ENCODE measurements around the gene SH3PXD2B. TPM values are rescaled to one million over a fixed set of nuclear protein-coding genes. Genes with fewer than 3 reads are reported as not detected.

The SH3PXD2B gene
- polyA plus RNA-seq, 3 donors, result 0.19 to 0.77 (median 0.31) TPM

- H3K27me3 ChIP-seq (ENCODE audit: control insufficient read depth in 2 of 2, insufficient read depth in 2 of 2, low read length in 2 of 2), result no peaks in the 10 kb centered on the region
- no peak for TF ChIP-seq CTCF (IDR thresholded peaks at IDR 0.05)
- H3K36me3 ChIP-seq (replicated peaks in 1 of 2; ENCODE audit: control insufficient read depth in 1 of 2, insufficient read depth in 2 of 2, low read length in 2 of 2), result no peaks in the 10 kb centered on the region
- 93% methylated on average over 2 of the region's 10 CpGs for WGBS (ENCODE audit: insufficient coverage)
- H2AFZ ChIP-seq (ENCODE audit: insufficient read depth, low read depth, low read length, poor library complexity, severe bottlenecking), result no peak overlapping the region
- no peaks in the 10 kb centered on the region for H4K20me1 ChIP-seq (ENCODE audit: insufficient read depth, low read length)
- Mint-ChIP-seq H3K27me3 (ENCODE audit: low read depth in 3 of 3) (peaks cover 3 to 8% (median 6%) of the 10 kb centered on the region in 3 donors), H3K4me1 (peaks cover 2% of the 10 kb centered on the region), H3K27ac (no peak overlapping the region), H3K36me3 (no peaks in the 10 kb centered on the region), H3K9me3 (peaks cover 0 to 4% (median 2%) of the 10 kb centered on the region in 7 donors), H3K4me3 (no peak overlapping the region)
- H3K79me2 ChIP-seq (ENCODE audit: insufficient read depth, low read length), result no peaks in the 10 kb centered on the region
- no peak overlapping the region for H3K27ac ChIP-seq (ENCODE audit: low read depth in 1 of 2, low read length in 2 of 2)
- H3K9me3 ChIP-seq (replicated peaks in 1 of 2; ENCODE audit: control insufficient read depth in 1 of 2, insufficient read depth in 1 of 2, low read length in 2 of 2), result peaks cover 6% of the 10 kb centered on the region in 2 donors
- intact Hi-C loops (cut with micrococcal nuclease), result no loop called here
- DNase-seq, result no peak
- H3K9ac ChIP-seq (ENCODE audit: insufficient read depth, low read length, poor library complexity, severe bottlenecking), result no peak overlapping the region
- H3K4me2 ChIP-seq (replicated peaks; ENCODE audit: extremely low read depth, low read length, poor library complexity, severe bottlenecking), result no peak overlapping the region
- no peak overlapping the region for H3K4me3 ChIP-seq (replicated peaks in 1 of 3; ENCODE audit: low read depth in 2 of 3, low read length in 3 of 3)
- H3K4me1 ChIP-seq (ENCODE audit: control insufficient read depth in 1 of 2, insufficient read depth in 2 of 2, low read length in 2 of 2), result no peaks in the 10 kb centered on the region
These were observed 26.9 kb upstream of the SH3PXD2B start for GRCh38 chr5:172481011-172481800.

GRCh38 chr5:172479784-172480115 is 25.4 kb upstream of the SH3PXD2B start:
- DNase-seq, result no peak
- H4K20me1 ChIP-seq (ENCODE audit: insufficient read depth, low read length), result no peaks in the 10 kb centered on the region
- intact Hi-C loops (cut with micrococcal nuclease), result loop anchor here (2.0 to 10.0 kb wide), 3 partner anchors 217 to 445 kb away; no protein-coding TSS in a partner anchor
- Mint-ChIP-seq H3K4me1 (peaks cover 2% of the 10 kb centered on the region), H3K36me3 (no peaks in the 10 kb centered on the region), H3K27ac (no peak overlapping the region), H3K27me3 (ENCODE audit: low read depth in 3 of 3) (peaks cover 2 to 6% (median 6%) of the 10 kb centered on the region in 3 donors), H3K9me3 (peaks cover 0 to 3% (median 0%) of the 10 kb centered on the region in 7 donors), H3K4me3 (no peak overlapping the region)
- no peaks in the 10 kb centered on the region for H3K36me3 ChIP-seq (replicated peaks in 1 of 2; ENCODE audit: control insufficient read depth in 1 of 2, insufficient read depth in 2 of 2, low read length in 2 of 2)
- no peak overlapping the region for H3K27ac ChIP-seq (ENCODE audit: low read depth in 1 of 2, low read length in 2 of 2)
- no CpG with 5 or more reads among the region's 5 CpGs for WGBS (ENCODE audit: insufficient coverage)
- H3K9ac ChIP-seq (ENCODE audit: insufficient read depth, low read length, poor library complexity, severe bottlenecking), result no peak overlapping the region
- H3K27me3 ChIP-seq (ENCODE audit: control insufficient read depth in 2 of 2, insufficient read depth in 2 of 2, low read length in 2 of 2), result no peaks in the 10 kb centered on the region
- no peak overlapping the region for H3K4me3 ChIP-seq (replicated peaks in 1 of 3; ENCODE audit: low read depth in 2 of 3, low read length in 3 of 3)
- H3K4me1 ChIP-seq (ENCODE audit: control insufficient read depth in 1 of 2, insufficient read depth in 2 of 2, low read length in 2 of 2), result no peaks in the 10 kb centered on the region
- H3K9me3 ChIP-seq (replicated peaks in 1 of 2; ENCODE audit: control insufficient read depth in 1 of 2, insufficient read depth in 1 of 2, low read length in 2 of 2), result peaks cover 3% of the 10 kb centered on the region in 2 donors
- H3K4me2 ChIP-seq (replicated peaks; ENCODE audit: extremely low read depth, low read length, poor library complexity, severe bottlenecking), result no peak overlapping the region
- no peaks in the 10 kb centered on the region for H3K79me2 ChIP-seq (ENCODE audit: insufficient read depth, low read length)
- H2AFZ ChIP-seq (ENCODE audit: insufficient read depth, low read depth, low read length, poor library complexity, severe bottlenecking), result no peak overlapping the region
- no peak for TF ChIP-seq CTCF (IDR thresholded peaks at IDR 0.05)

Data from CD14-positive monocyte (primary cell).